GM21786 (cell line): Measurements from ENCODE around the gene SAP130.
"Not testable (repeated sequence)": the region's sequence is repeated elsewhere in the genome, so short reads cannot be mapped to it uniquely, and the experiment has no call there.

ENCODE experiments used
- ATAC-seq: cut with Tn5 transposase; IDR thresholded peaks from one replicate; pipeline ENCODE4 v1.9.1; 2021; ENCODE audit not compliant: unreplicated experiment

The SAP130 gene

GRCh38 chr2:127953849-127954248 is 74.0 kb downstream of the SAP130 start:
- no peak for ATAC-seq

- no peak for ATAC-seq
Measured at GRCh38 chr2:127953128-127953718, 74.6 kb downstream of the SAP130 start.

GRCh38 chr2:127951026-127951425 is 76.8 kb downstream of the SAP130 start:
- ATAC-seq = no peak

- ATAC-seq = no peak
Measured at GRCh38 chr2:127950264-127950663, 77.6 kb downstream of the SAP130 start.

- ATAC-seq = no peak
Measured at GRCh38 chr2:127945281-127945680, 82.6 kb downstream of the SAP130 start.

- no peak for ATAC-seq
Measured at GRCh38 chr2:127943186-127943585, 84.7 kb downstream of the SAP130 start.

GRCh38 chr2:127942002-127942401 is 85.9 kb downstream of the SAP130 start:
- no peak for ATAC-seq

GRCh38 chr2:127941461-127941860 is 86.4 kb downstream of the SAP130 start:
- ATAC-seq = no peak

- no peak for ATAC-seq
Measured at GRCh38 chr2:127940641-127941040, 87.2 kb downstream of the SAP130 start.

GRCh38 chr2:127935337-127935736 is 92.5 kb downstream of the SAP130 start:
- no peak for ATAC-seq

GRCh38 chr2:127932199-127932876 is 95.5 kb downstream of the SAP130 start:
- no peak for ATAC-seq

- ATAC-seq = no peak
Measured at GRCh38 chr2:127929449-127929848, 98.4 kb downstream of the SAP130 start.

GRCh38 chr2:127927384-127927783 is 100.5 kb downstream of the SAP130 start:
- ATAC-seq = no peak

GRCh38 chr2:127917916-127918315 is 109.9 kb downstream of the SAP130 start:
- no peak for ATAC-seq

- no peak for ATAC-seq
Measured at GRCh38 chr2:127913808-127914457, 113.9 kb downstream of the SAP130 start.

- ATAC-seq = no peak
Measured at GRCh38 chr2:127911737-127912136, 116.1 kb downstream of the SAP130 start.

- no peak for ATAC-seq
Measured at GRCh38 chr2:127910415-127910814, 117.4 kb downstream of the SAP130 start.

GRCh38 chr2:127909019-127909418 is 118.8 kb downstream of the SAP130 start:
- ATAC-seq = no peak

- ATAC-seq = not testable (repeated sequence)
Measured at GRCh38 chr2:127907733-127908400, 120.0 kb downstream of the SAP130 start.

- no peak for ATAC-seq
Measured at GRCh38 chr2:127906206-127906926, 121.5 kb downstream of the SAP130 start.
